Small intestine (tissue), 7 donors: ENCODE measurements around the gene DLK2. TPM values are rescaled to one million over a fixed set of nuclear protein-coding genes. Genes with fewer than 3 reads are reported as not detected.

Source experiments
- DNase-seq, 2 donors: peaks; one replicate each; pipeline versions ENCODE4 v3.0.0 to v3.0.0-alpha.2; 2013
- FAIRE-seq: peaks from 2 replicates; lab custom pipeline; 2012; peaks lifted over from hg19 to GRCh38; lab: Jason Lieb, UNC
- H3K27ac ChIP-seq, 3 donors: one replicate each; pipeline ENCODE4 v1.5.1; 2013; ENCODE audit warnings: low read length in 2 of 3, mild to moderate bottlenecking in 2 of 3, control low read depth in 1 of 3, inconsistent platforms in 1 of 3, low read depth in 1 of 3, moderate library complexity in 1 of 3
- H3K27me3 ChIP-seq, 3 donors: one replicate each; pipeline ENCODE4 v1.6.1; 2013; ENCODE audit warnings: low read length in 3 of 3, inconsistent platforms in 1 of 3; ENCODE audit not compliant: control insufficient read depth in 3 of 3, insufficient read depth in 3 of 3
- H3K36me3 ChIP-seq, 3 donors: one replicate each; pipeline ENCODE4 v1.6.1; 2013; ENCODE audit warnings: low read length in 3 of 3, inconsistent platforms in 1 of 3, low read depth in 1 of 3, mild to moderate bottlenecking in 1 of 3, moderate library complexity in 1 of 3; ENCODE audit not compliant: control insufficient read depth in 3 of 3, insufficient read depth in 2 of 3
- H3K4me1 ChIP-seq, 3 donors: one replicate each; pipeline ENCODE4 v1.6.1; 2013; ENCODE audit warnings: low read length in 2 of 3, inconsistent platforms in 1 of 3, low read depth in 1 of 3, mild to moderate bottlenecking in 1 of 3, moderate library complexity in 1 of 3; ENCODE audit not compliant: control insufficient read depth in 3 of 3, insufficient read depth in 2 of 3
- H3K4me3 ChIP-seq, 3 donors: one replicate each; pipeline ENCODE4 v1.5.1; 2013; ENCODE audit warnings: low read length in 3 of 3, control low read depth in 1 of 3, inconsistent platforms in 1 of 3, low read depth in 1 of 3, mild to moderate bottlenecking in 1 of 3, moderate library complexity in 1 of 3
- H3K9me3 ChIP-seq, 2 donors: one replicate each; pipeline ENCODE4 v1.6.1; 2013; ENCODE audit warnings: low read depth in 1 of 2, low read length in 1 of 2; ENCODE audit not compliant: control insufficient read depth in 2 of 2, insufficient read depth in 1 of 2
- WGBS, 3 donors: extraction: QIAGEN DNeasy Blood & Tissue Kit; methylation state at CpG; one replicate each; pipeline ENCODE4 v1.1.7; 2013; 5-methylcytosine and 5-hydroxymethylcytosine counted together
- polyA plus RNA-seq, 4 donors: library from polyadenylated mRNA; stranded (reverse) in 3 of 4; unstranded in 1 of 4; fragments of 200-250 nt in 3 of 4; fragments of 120-200 nt in 1 of 4; gene quantifications; one replicate each; pipeline versions ENCODE4 v1.2.1 to v1.2.3, GENCODE V29; 2013
- donor health status: healthy with polysubstance abuse.
- donor health status: control.
- donor health status: control.
- donor health status: Bipolar disorder and iron deficiency.
- donor health status: healthy.

DLK2 gene
- polyA plus RNA-seq, 4 donors: 0.72 to 1.3 TPM; not detected in 2

DNA sequence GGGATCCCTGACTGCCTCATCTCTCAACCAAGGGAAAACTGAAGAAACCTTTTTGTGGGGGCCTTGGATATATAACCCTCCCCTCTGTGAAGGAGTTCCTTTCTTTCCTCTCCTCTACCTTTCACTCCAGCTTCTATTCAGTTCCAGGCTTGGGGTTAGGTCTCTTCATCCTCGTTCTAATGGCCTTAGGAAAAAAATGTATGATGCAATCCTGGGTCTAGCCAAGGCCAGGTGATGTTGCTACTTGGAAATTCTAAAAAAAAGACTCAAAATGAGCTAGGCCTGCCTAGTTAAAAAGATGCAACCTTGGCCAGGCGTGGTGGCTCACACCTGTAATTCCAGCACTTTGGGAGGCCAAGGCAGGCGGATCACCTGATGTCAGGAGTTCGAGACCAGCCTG lies 20.4 kb downstream of the DLK2 start:
- no peak overlapping the region for H3K27ac ChIP-seq
- H3K4me3 ChIP-seq: no peak overlapping the region
- peaks cover 0 to 67% (median 4%) of the 10 kb centered on the region in 3 donors for H3K36me3 ChIP-seq
- WGBS, 3 donors: 91 to 94% (median 92%) methylated on average over 4 of the region's 4 CpGs
- H3K27me3 ChIP-seq: no peaks in the 10 kb centered on the region
- H3K9me3 ChIP-seq: no peaks in the 10 kb centered on the region
- DNase-seq: no peak
- H3K4me1 ChIP-seq: peaks cover 0 to 31% (median 5%) of the 10 kb centered on the region in 3 donors
- FAIRE-seq: no peak

DNA sequence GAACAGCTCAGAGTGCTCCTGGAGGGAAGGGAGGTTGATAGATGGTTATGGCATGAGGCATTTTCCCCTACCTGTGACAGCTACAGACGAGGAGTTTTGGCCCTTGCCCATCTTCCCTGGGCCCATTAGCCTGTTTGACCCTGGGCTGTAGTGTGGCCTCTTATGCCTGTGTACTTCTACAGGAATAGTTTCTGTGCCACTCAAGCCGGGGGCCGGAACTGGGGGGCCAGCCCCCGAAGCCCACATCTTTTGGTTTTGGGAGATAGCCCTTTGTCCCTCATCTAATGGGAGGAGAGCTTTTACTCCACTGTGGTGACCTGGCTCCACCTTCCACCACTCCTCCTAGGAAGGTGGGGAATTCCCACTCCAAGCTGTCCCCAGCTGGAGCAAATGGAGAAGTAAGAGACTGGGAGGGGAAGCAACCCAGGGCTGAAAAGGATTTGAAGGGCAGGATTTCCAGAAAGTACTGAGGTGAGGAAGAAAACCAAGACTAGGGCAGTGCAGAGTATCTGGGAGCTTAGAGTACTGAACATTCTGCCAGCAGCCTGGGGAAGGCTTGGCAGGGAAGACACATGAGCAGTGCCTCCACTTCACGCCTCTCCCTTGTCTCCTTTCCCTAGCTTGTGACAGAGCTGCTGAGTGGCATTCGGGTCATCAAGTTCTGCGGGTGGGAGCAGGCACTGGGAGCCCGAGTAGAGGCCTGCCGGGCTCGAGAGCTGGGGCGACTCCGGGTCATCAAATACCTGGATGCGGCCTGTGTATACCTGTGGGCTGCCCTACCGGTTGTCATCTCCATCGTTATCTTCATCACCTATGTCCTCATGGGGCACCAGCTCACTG lies 21.1 kb downstream of the DLK2 start:
- Histone ChIP-seq H3K27ac (no peak overlapping the region), H3K36me3 (peaks cover 0 to 67% (median 4%) of the 10 kb centered on the region in 3 donors), H3K9me3 (no peaks in the 10 kb centered on the region), H3K27me3 (no peaks in the 10 kb centered on the region), H3K4me1 (peaks cover 0 to 36% (median 5%) of the 10 kb centered on the region in 3 donors), H3K4me3 (no peak overlapping the region)
- no peak for FAIRE-seq
- DNase-seq: no peak
- WGBS, 3 donors: 88 to 89% (median 89%) methylated on average over 15 of the region's 15 CpGs

DNA sequence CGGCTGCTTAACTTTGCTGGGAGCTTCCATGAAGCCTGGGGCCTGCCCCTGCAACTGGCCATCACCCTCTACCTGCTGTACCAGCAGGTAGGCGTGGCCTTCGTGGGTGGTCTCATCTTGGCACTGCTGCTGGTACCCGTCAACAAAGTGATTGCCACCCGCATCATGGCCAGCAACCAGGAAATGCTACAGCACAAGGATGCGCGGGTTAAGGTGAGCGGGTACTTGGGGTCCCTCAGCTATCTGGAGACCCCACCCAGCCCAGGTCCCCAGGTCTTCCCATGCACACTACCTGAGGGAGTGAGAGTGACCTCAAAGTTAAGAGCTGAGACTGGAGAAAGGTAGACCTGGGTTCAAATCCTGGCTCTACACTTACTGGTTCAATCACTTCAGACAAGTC lies 22.2 kb downstream of the DLK2 start:
- H3K4me1 ChIP-seq: peaks cover 0 to 35% (median 10%) of the 10 kb centered on the region in 3 donors
- H3K9me3 ChIP-seq: no peaks in the 10 kb centered on the region
- WGBS, 3 donors: 78 to 94% (median 87%) methylated on average over 8 of the region's 8 CpGs
- FAIRE-seq: no peak
- no peak overlapping the region for H3K27ac ChIP-seq
- no peak for DNase-seq
- H3K4me3 ChIP-seq: no peak overlapping the region
- peaks cover 0 to 59% (median 4%) of the 10 kb centered on the region in 3 donors for H3K36me3 ChIP-seq
- H3K27me3 ChIP-seq: no peaks in the 10 kb centered on the region

DNA sequence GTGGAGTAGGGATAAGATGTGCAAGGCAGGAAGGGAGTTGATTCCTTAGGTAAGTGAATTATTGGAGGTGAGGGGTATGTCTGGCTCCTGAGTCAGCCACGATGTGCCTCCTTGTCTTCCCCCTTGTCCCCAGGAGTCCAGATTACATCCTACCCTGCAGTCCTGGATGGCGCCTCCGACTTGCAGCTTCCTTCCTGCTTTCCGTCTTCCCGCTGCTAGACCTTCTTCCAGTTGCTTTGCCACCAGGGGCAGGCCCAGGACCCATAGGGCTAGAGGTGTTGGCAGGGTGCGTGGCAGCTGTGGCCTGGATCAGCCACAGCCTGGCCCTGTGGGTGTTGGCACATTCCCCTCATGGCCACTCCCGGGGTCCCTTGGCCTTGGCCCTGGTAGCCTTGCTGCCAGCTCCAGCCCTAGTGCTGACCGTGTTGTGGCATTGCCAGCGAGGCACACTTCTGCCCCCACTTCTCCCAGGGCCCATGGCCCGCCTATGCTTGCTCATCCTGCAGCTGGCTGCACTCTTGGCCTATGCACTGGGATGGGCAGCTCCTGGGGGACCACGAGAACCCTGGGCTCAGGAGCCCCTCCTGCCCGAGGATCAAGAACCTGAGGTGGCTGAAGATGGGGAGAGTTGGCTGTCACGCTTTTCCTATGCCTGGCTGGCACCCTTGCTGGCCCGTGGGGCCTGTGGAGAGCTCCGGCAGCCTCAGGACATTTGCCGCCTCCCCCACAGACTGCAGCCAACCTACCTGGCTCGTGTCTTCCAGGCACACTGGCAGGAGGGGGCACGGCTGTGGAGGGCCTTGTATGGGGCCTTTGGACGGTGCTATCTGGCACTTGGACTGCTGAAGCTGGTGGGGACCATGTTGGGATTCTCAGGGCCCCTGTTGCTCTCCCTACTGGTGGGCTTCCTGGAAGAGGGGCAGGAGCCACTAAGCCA lies 23.1 kb downstream of the DLK2 start:
- no peak overlapping the region for H3K4me3 ChIP-seq
- no peak for DNase-seq
- 92 to 93% (median 93%) methylated on average over 18 to 19 of the region's 19 CpGs for WGBS, 3 donors

DNA sequence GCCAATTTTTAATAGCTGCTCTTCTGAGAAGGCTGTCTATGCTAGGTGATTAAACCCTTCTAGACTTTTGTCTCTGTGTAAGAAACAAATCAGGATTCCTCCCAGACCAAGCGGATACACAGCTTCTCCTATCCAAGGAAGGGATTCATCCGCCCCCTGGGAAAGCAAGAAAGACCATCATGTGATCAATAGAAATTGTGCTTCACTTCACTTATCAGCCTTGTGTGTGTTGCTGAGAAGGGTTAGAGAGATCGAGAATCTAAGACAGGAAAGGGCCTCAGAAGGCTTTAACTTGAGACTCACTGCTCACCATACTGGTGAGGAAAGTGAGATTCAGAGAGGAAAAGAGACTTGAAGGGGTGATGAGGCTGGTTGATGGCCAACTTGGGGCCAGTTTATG lies 26.5 kb downstream of the DLK2 start:
- peak overlapping the region in 1 of 3 donors; percentile 89 for H3K4me3 ChIP-seq
- no peak overlapping the region for H3K27ac ChIP-seq
- 87 to 94% (median 88%) methylated on average over 3 of the region's 3 CpGs for WGBS, 3 donors

More for the DNA sequence above, 23.1 kb downstream of the DLK2 start:
- H3K36me3 ChIP-seq: peaks cover 0 to 53% (median 4%) of the 10 kb centered on the region in 3 donors
- no peaks in the 10 kb centered on the region for H3K9me3 ChIP-seq
- no peaks in the 10 kb centered on the region for H3K27me3 ChIP-seq
- H3K4me1 ChIP-seq: peaks cover 0 to 26% (median 10%) of the 10 kb centered on the region in 3 donors
- H3K27ac ChIP-seq: no peak overlapping the region
- no peak for FAIRE-seq

DNA sequence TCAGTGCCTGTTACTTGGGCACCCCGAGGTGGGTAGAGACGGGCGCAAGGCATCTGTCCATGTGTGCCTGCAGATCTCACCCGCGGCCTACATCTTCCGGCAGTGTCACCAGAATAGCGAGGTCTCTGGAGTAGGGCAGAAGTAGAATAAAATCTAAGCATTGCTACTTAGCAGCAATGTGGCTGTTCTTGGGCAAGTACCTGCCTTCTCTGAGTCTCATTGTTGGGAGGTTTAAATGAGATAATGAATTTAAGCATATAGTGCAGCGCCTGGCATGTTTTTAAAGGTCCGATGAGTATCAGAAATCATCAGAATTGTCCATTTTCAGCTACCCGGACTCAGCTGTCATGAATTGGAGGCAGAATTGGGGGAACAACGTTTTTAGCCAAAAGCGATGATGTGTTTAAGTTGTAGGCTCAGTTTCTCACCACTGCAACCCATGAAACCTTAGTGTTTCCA lies 27.2 kb downstream of the DLK2 start:
- Histone ChIP-seq H3K9me3 (no peaks in the 10 kb centered on the region), H3K36me3 (peaks cover 0 to 28% (median 2%) of the 10 kb centered on the region in 3 donors), H3K4me3 (peak overlapping the region; percentile 69 to 92 (median 89)), H3K27ac (peak overlapping the region; percentile 90 to 96 (median 95)), H3K4me1 (peaks cover 0 to 15% (median 5%) of the 10 kb centered on the region in 3 donors), H3K27me3 (no peaks in the 10 kb centered on the region)
- WGBS, 3 donors: 7 to 15% (median 12%) methylated on average over 12 of the region's 12 CpGs
- DNase-seq: no peak
- no peak for FAIRE-seq

More for the DNA sequence above, 26.5 kb downstream of the DLK2 start:
- Histone ChIP-seq H3K36me3 (peaks cover 0 to 34% (median 2%) of the 10 kb centered on the region in 3 donors), H3K4me1 (peaks cover 0 to 15% (median 5%) of the 10 kb centered on the region in 3 donors), H3K27me3 (no peaks in the 10 kb centered on the region), H3K9me3 (no peaks in the 10 kb centered on the region)
- FAIRE-seq (no peak), DNase-seq (no peak)

- no peak for FAIRE-seq
- Histone ChIP-seq H3K4me3 (peak within 1 kb of the TSS; percentile 69 to 92 (median 89)), H3K4me1 (peaks cover 0 to 16% (median 5%) of the 10 kb centered on the region in 3 donors), H3K36me3 (peaks cover 0 to 22% (median 2%) of the 10 kb centered on the region in 3 donors), H3K9me3 (peaks cover 0 to 4% of the 10 kb centered on the region in 2 donors), H3K27me3 (no peaks in the 10 kb centered on the region), H3K27ac (peak within 1 kb of the TSS; percentile 90 to 96 (median 95))
- WGBS, 3 donors: 0 to 1% (median 0%) methylated on average over 48 to 49 of the region's 49 CpGs
- DNase-seq: peak; percentile 96 to 98
Observed at GRCh38 chr6:43427406-43428111, 27.8 kb downstream of the DLK2 start, which contains the start of gene ABCC10. Gene ABCC10 (plus strand): TSS chr6:43427541. CDS start chr6:43427979, 438 bp downstream.
